ENCODE results near the gene HSH2D. TPM values are rescaled to one million over a fixed set of nuclear protein-coding genes. Genes with fewer than 3 reads are reported as not detected.

Gene HSH2D
- total and polyA plus RNA-seq, 10 of the 15 experiments (the other 5 are each of a cell fraction or from before 2014, with no cell fraction given): 22.0 to 145 (median 89.3) TPM

GRCh38 chr19:16133818-16134217, 9.7 kb upstream of the HSH2D start (continued):
- no peak for TF ChIP-seq SP1 (IDR thresholded peaks at IDR 0.05; ENCODE audit: low read depth, low read length)
- no peak for TF ChIP-seq E2F4 (IDR thresholded peaks at IDR 0.05; ENCODE audit: low read depth, low read length)

- no peaks in the 10 kb centered on the region; the same call in 2 of the 3 replicates for H3K9me3 ChIP-seq (replicated peaks; ENCODE audit: control insufficient read depth, insufficient read depth, low read length)
- H3K4me3 ChIP-seq: no peak overlapping the region
- H3K4me2 ChIP-seq (ENCODE audit: control insufficient read depth, insufficient read depth): 0 out of 2 replicates have a peak overlapping the region, but pooled peaks have one; percentile 21
- H3K79me2 ChIP-seq (ENCODE audit: control insufficient read depth, insufficient read depth, low read length): no peaks in the 10 kb centered on the region; the same call in 1 of the 2 replicates
- H3K27me3 ChIP-seq (replicated peaks in 1 of 2; ENCODE audit: control insufficient read depth in 2 of 2, insufficient read depth in 2 of 2, low read length in 1 of 2): no peaks in the 10 kb centered on the region
- no peaks in the 10 kb centered on the region for H4K20me1 ChIP-seq (ENCODE audit: control insufficient read depth, insufficient read depth)
- peak; percentile 72 for DNase-seq (ENCODE audit: low read depth, low spot score)
- intact Hi-C loops (cut with micrococcal nuclease; ENCODE audit: unreplicated experiment) (no loop called here), in situ Hi-C loops (cut with MboI) (no loop called here)
- H3K27ac ChIP-seq (ENCODE audit: control insufficient read depth, insufficient read depth): peak overlapping the region; percentile 29
- POLR2A ChIA-PET: interaction anchor here (1.4 to 5.4 kb wide), 4 partner anchors 10 to 21 kb away, joined by 3 to 32 read pairs (median 16); partner anchors contain the start of gene HSH2D
- ATAC-seq: peak; percentile 80
- 0% methylated on average over 7 of the region's 7 CpGs for WGBS (ENCODE audit: insufficient coverage, insufficient replicate concordance, low lambda C conversion rate, missing lambda C conversion rate)
- RAD21 ChIA-PET (ENCODE audit: unreplicated experiment): interaction anchor here (0.6 to 1.2 kb wide), 3 partner anchors 10 to 361 kb away, joined by 3 read pairs; partner anchors contain the start of gene CALR3
- CTCF ChIA-PET: interaction anchor here (0.7 to 3.8 kb wide), 4 partner anchors 9 to 17 kb away, joined by 3 to 14 read pairs (median 6); partner anchors contain the start of gene HSH2D
- no peak overlapping the region for H2AFZ ChIP-seq (ENCODE audit: control insufficient read depth, low read depth, low read length)
- BruUV-seq (replicated peaks): no TSS peak
- FAIRE-seq: no peak
- SMC1A ChIA-PET (ENCODE audit: uncharacterized antibody, unreplicated experiment): interaction anchor here (0.6 to 3.3 kb wide), 7 partner anchors 10 to 93 kb away, joined by 3 to 12 read pairs (median 5); partner anchors contain the start of gene HSH2D
- H3K4me1 ChIP-seq (ENCODE audit: control insufficient read depth, insufficient read depth, low read length): peaks cover 37% of the 10 kb centered on the region
- H3K36me3 ChIP-seq (ENCODE audit: control insufficient read depth in 2 of 2, insufficient read depth in 2 of 2, low read length in 1 of 2): peaks cover 20 to 28% of the 10 kb centered on the region in 2 experiments
- no peak overlapping the region for H3K9ac ChIP-seq (ENCODE audit: control insufficient read depth, insufficient read depth, low read length)
- no peak for TF ChIP-seq RELA (IDR thresholded peaks at IDR 0.05; ENCODE audit: borderline replicate concordance, partially characterized antibody)
- no peak for TF ChIP-seq PML (IDR thresholded peaks at IDR 0.05; ENCODE audit: low read length)
- no peak for TF ChIP-seq SIX5 (IDR thresholded peaks at IDR 0.05; ENCODE audit: low read depth, low read length, severe bottlenecking)
- no peak for TF ChIP-seq USF2 (IDR thresholded peaks at IDR 0.05; ENCODE audit: borderline replicate concordance, low read depth, low read length)
- TF ChIP-seq CEBPB (IDR thresholded peaks at IDR 0.05; ENCODE audit: borderline replicate concordance in 1 of 2, low read depth in 2 of 2, low read length in 2 of 2): no peak
- TF ChIP-seq MYC (IDR thresholded peaks at IDR 0.05; ENCODE audit: insufficient read depth, insufficient read length, insufficient replicate concordance, low read length, severe bottlenecking): no peak
- no peak for TF ChIP-seq SREBF1 (IDR thresholded peaks at IDR 0.05; ENCODE audit: low read length)
- no peak for TF ChIP-seq ATF7 (IDR thresholded peaks at IDR 0.05; ENCODE audit: low read depth)
- TF ChIP-seq POLR2AphosphoS2 (IDR thresholded peaks at IDR 0.05; ENCODE audit: low read depth, low read length): no peak
- TF ChIP-seq PKNOX1 (IDR thresholded peaks at IDR 0.05): peak; percentile 56; the same call in 1 of the 2 replicates
- no peak for TF ChIP-seq PRDM15 (CRISPR knock-in tag; IDR thresholded peaks at IDR 0.05)
- TF ChIP-seq PAX5 (IDR thresholded peaks at IDR 0.05; ENCODE audit: borderline replicate concordance, low read depth, low read length): peak; percentile 79
These were observed 9.0 kb upstream of the HSH2D start for GRCh38 chr19:16134510-16134909.
